GM19395 (cell line): ENCODE measurements around the gene WDR46.

ENCODE experiments used
- ATAC-seq: cut with Tn5 transposase; IDR thresholded peaks from one replicate; pipeline ENCODE4 v1.9.1; 2021; ENCODE audit warnings: mild to moderate bottlenecking, moderate library complexity; ENCODE audit not compliant: unreplicated experiment

Gene WDR46

GRCh38 chr6:33314515-33314942 lies 25.5 kb upstream of the WDR46 start:
- no peak for ATAC-seq

- ATAC-seq: peak; percentile 50
Measured at GRCh38 chr6:33313709-33314514, 24.9 kb upstream of the WDR46 start, which contains the start of gene TAPBP. Gene TAPBP (minus strand): TSS chr6:33314078. CDS start chr6:33314041, 37 bp downstream.

- ATAC-seq: peak; percentile 2
Measured at GRCh38 chr6:33313105-33313708, 24.2 kb upstream of the WDR46 start.

GRCh38 chr6:33312361-33313104 lies 23.5 kb upstream of the WDR46 start:
- ATAC-seq: peak; percentile 39

- ATAC-seq: no peak
Measured at GRCh38 chr6:33306356-33306755, 17.3 kb upstream of the WDR46 start.

GRCh38 chr6:33305052-33305451 lies 16.0 kb upstream of the WDR46 start:
- no peak for ATAC-seq

- ATAC-seq: no peak
Measured at GRCh38 chr6:33304216-33304615, 15.2 kb upstream of the WDR46 start.

- no peak for ATAC-seq
Measured at GRCh38 chr6:33301877-33302276, 12.8 kb upstream of the WDR46 start.

GRCh38 chr6:33299237-33299944 lies 10.4 kb upstream of the WDR46 start:
- peak; percentile 73 for ATAC-seq

GRCh38 chr6:33298773-33299236 lies 9.8 kb upstream of the WDR46 start, which contains the start of gene RGL2:
Gene RGL2 (minus strand): TSS chr6:33298942. CDS start chr6:33298610, 332 bp downstream.
- ATAC-seq: peak; percentile 38

- no peak for ATAC-seq
Measured at GRCh38 chr6:33297956-33298772, 9.1 kb upstream of the WDR46 start.

- no peak for ATAC-seq
Measured at GRCh38 chr6:33297406-33297955, 8.4 kb upstream of the WDR46 start.

- ATAC-seq: no peak
Measured at GRCh38 chr6:33296797-33297405, 7.9 kb upstream of the WDR46 start.

GRCh38 chr6:33295621-33296369 lies 6.8 kb upstream of the WDR46 start:
- no peak for ATAC-seq

- no peak for ATAC-seq
Measured at GRCh38 chr6:33294086-33294823, 5.2 kb upstream of the WDR46 start.

GRCh38 chr6:33292996-33293682 lies 4.1 kb upstream of the WDR46 start:
- ATAC-seq: no peak

- ATAC-seq: no peak
Measured at GRCh38 chr6:33290459-33290858, 1.4 kb upstream of the WDR46 start.
